Body of pancreas (tissue), 4 donors: ENCODE results near the gene FAM136A.

ENCODE experiments used
- CTCF ChIP-seq, 7 experiments: fragments of 450-650 bp in 4 of 7; fragments of 200-600 bp in 3 of 7; sonication (generic) in 3 of 7; IDR thresholded peaks; one replicate each; pipeline ENCODE4 v1.5.1; 2016 to 2019; ENCODE audit warnings: antibody characterized with exemption in 7 of 7
- POLR2A ChIP-seq, 3 donors: fragments of 450-650 bp; IDR thresholded peaks; one replicate each; pipeline ENCODE4 v1.6.1; 2016; ENCODE audit warnings: antibody characterized with exemption in 3 of 3, mild to moderate bottlenecking in 2 of 3

- no peak for TF ChIP-seq CTCF (IDR thresholded peaks at IDR 0.05)
- TF ChIP-seq POLR2A (IDR thresholded peaks at IDR 0.05), result no peak
Observed at GRCh38 chr2:70280242-70280798, 21.5 kb downstream of the FAM136A start.
